ENCODE measurements around the gene MTMR1.

MTMR1 gene

DNA sequence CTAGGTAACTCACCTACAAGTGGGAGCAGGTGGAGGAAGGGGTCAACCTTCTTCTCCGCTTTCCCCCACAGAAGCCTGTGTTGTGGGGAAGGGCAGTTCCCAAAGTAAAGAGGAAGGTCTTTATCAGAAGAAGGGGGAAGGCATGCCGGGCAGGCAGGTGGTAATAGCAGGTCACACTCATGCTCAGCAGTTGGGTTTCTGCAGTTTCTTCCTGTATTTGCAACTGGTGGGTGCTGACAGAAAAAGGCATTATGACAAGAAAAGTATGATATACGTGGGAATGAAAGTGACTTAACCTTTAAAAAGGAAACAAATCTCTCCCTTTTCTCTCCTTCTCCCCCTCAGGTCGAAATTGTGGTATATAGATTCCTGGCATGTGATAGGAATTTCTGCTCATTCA is 3.7 kb downstream of the MTMR1 start:
- intact Hi-C loops (cut with DNase I; ENCODE audit: low total_unique reads) = no loop called here
- Histone ChIP-seq H3K4me1 (peaks cover 0 to 4% (median 2%) of the 10 kb centered on the region in 4 donors), H3K27ac (no peak overlapping the region), H3K4me3 (no peak overlapping the region), H3K27me3 (no peaks in the 10 kb centered on the region), H3K9me3 (no peaks in the 10 kb centered on the region), H3K36me3 (no peaks in the 10 kb centered on the region)
- DNase-seq = no peak
- TF ChIP-seq CTCF (IDR thresholded peaks at IDR 0.05) = no peak

DNA sequence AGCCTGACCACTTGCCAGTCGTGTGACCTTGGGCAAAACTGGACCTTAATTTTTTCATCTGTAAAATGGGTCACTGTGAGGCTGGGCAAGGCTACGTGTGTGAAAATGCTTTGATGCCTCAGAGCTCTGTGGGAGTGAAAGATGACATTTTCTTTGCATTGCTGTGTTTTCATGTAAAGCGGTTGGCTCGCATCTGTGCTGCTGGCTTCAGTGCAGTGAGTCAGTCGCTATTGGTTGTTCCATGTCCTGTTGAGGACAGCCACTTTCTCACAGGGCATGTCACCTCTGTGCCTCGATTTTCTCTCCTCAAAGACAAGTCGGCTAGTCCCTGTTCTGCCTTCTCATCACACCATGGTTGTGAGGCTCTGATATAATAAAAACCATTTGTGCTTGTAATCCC is 4.4 kb downstream of the MTMR1 start:
- DNase-seq = no peak
- Histone ChIP-seq H3K27me3 (no peaks in the 10 kb centered on the region), H3K36me3 (no peaks in the 10 kb centered on the region), H3K4me3 (no peak overlapping the region), H3K27ac (no peak overlapping the region), H3K9me3 (no peaks in the 10 kb centered on the region), H3K4me1 (peaks cover 0 to 4% (median 2%) of the 10 kb centered on the region in 4 donors)
- intact Hi-C loops (cut with DNase I; ENCODE audit: low total_unique reads) = no loop called here
- no peak for TF ChIP-seq CTCF (IDR thresholded peaks at IDR 0.05)

DNA sequence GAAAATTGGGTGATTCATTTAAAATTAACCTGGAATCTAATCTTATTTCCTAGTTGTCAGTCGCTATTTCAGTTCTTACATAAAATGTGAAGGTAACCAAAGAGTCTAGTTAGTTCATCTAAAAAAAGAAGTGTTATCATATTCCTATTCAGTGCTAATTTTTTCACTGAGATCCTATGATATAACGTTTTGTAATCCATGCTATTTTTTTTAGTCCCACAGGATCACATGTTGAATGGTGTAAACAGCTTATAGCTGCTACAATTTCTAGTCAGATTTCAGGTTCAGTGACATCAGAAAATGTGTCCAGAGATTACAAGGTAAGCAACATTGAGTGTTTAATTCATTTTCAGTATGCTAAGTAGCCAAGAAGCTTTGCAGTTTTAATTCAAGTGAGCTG is 5.8 kb downstream of the MTMR1 start:
- intact Hi-C loops (cut with DNase I; ENCODE audit: low total_unique reads) = no loop called here
- TF ChIP-seq CTCF (IDR thresholded peaks at IDR 0.05) = no peak
- H3K36me3 ChIP-seq = no peaks in the 10 kb centered on the region
- H3K9me3 ChIP-seq = no peaks in the 10 kb centered on the region
- no peak overlapping the region for H3K4me3 ChIP-seq
- H3K4me1 ChIP-seq = peaks cover 0 to 4% (median 2%) of the 10 kb centered on the region in 4 donors
- DNase-seq = no peak
- no peaks in the 10 kb centered on the region for H3K27me3 ChIP-seq
- no peak overlapping the region for H3K27ac ChIP-seq

DNA sequence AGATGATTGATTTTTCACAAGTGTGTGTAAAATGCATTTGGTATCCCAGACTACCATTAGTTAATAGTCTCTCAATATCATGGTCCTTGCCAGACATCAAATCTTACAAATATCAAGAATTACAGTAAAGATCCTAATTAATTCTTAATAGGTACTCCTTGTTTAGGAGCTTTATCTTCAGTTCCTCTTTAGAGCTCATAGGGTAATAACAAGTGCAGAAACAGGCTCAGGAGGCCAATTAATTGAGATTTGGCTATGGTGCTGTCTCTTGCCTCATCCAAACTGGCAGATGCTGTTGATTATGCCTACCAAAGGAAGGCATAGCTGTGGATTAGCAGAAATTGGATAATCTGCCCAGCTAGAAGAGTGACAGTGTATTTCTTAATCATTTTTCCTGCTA is 6.9 kb downstream of the MTMR1 start:
- H3K27me3 ChIP-seq = no peaks in the 10 kb centered on the region
- no peaks in the 10 kb centered on the region for H3K9me3 ChIP-seq
- peaks cover 0 to 4% (median 0%) of the 10 kb centered on the region in 4 donors for H3K4me1 ChIP-seq
- H3K27ac ChIP-seq = no peak overlapping the region
- no peaks in the 10 kb centered on the region for H3K36me3 ChIP-seq
- DNase-seq = no peak
- TF ChIP-seq CTCF (IDR thresholded peaks at IDR 0.05) = no peak
- no peak overlapping the region for H3K4me3 ChIP-seq
- intact Hi-C loops (cut with DNase I; ENCODE audit: low total_unique reads) = no loop called here

GRCh38 chrX:150701377-150701776 is 8.2 kb downstream of the MTMR1 start:
- Histone ChIP-seq H3K4me3 (no peak overlapping the region), H3K4me1 (no peaks in the 10 kb centered on the region), H3K36me3 (no peaks in the 10 kb centered on the region), H3K27ac (no peak overlapping the region), H3K27me3 (no peaks in the 10 kb centered on the region), H3K9me3 (no peaks in the 10 kb centered on the region)
- DNase-seq = no peak
- intact Hi-C loops (cut with DNase I; ENCODE audit: low total_unique reads) = no loop called here
- TF ChIP-seq CTCF (IDR thresholded peaks at IDR 0.05) = no peak

All from tibial artery (tissue), 4 donors.